ENCODE measurements around the gene TGFB3.
"Not testable (repeated sequence)": the region's sequence is repeated elsewhere in the genome, so short reads cannot be mapped to it uniquely, and the experiment has no call there.

Gene TGFB3

GRCh38 chr14:76012354-76012753 is 30.6 kb upstream of the TGFB3 start:
- no peak overlapping the region for H3K4me3 ChIP-seq (ENCODE audit: low read depth, low read length)
- no peak for TF ChIP-seq CTCF (IDR thresholded peaks at IDR 0.05; ENCODE audit: low read depth, low read length)

GRCh38 chr14:76011930-76012329 is 30.1 kb upstream of the TGFB3 start:
- TF ChIP-seq CTCF (IDR thresholded peaks at IDR 0.05; ENCODE audit: low read depth, low read length), result no peak
- H3K4me3 ChIP-seq (ENCODE audit: low read depth, low read length), result no peak overlapping the region

- not testable (repeated sequence) for H3K4me3 ChIP-seq (ENCODE audit: low read depth, low read length)
Measured at GRCh38 chr14:76009627-76010026, 27.8 kb upstream of the TGFB3 start.

GRCh38 chr14:76007852-76008251 is 26.1 kb upstream of the TGFB3 start:
- H3K4me3 ChIP-seq (ENCODE audit: low read depth, low read length), result no peak overlapping the region
- no peak for TF ChIP-seq CTCF (IDR thresholded peaks at IDR 0.05; ENCODE audit: low read depth, low read length)

- TF ChIP-seq CTCF (IDR thresholded peaks at IDR 0.05; ENCODE audit: low read depth, low read length), result no peak
- H3K4me3 ChIP-seq (ENCODE audit: low read depth, low read length), result no peak overlapping the region
Measured at GRCh38 chr14:76007379-76007778, 25.6 kb upstream of the TGFB3 start.

GRCh38 chr14:76006253-76006652 is 24.5 kb upstream of the TGFB3 start:
- H3K4me3 ChIP-seq (ENCODE audit: low read depth, low read length), result no peak overlapping the region
- no peak for TF ChIP-seq CTCF (IDR thresholded peaks at IDR 0.05; ENCODE audit: low read depth, low read length)

- no peak overlapping the region for H3K4me3 ChIP-seq (ENCODE audit: low read depth, low read length)
- TF ChIP-seq CTCF (IDR thresholded peaks at IDR 0.05; ENCODE audit: low read depth, low read length), result no peak
Measured at GRCh38 chr14:76002383-76002782, 20.6 kb upstream of the TGFB3 start.

- no peak for TF ChIP-seq CTCF (IDR thresholded peaks at IDR 0.05; ENCODE audit: low read depth, low read length)
Measured at GRCh38 chr14:75999511-76000190, 17.9 kb upstream of the TGFB3 start.

More at GRCh38 chr14:75999511-76000190, 17.9 kb upstream of the TGFB3 start:
- H3K4me3 ChIP-seq (ENCODE audit: low read depth, low read length), result no peak overlapping the region
